ENCODE results near the gene TFR2. TPM values are rescaled to one million over a fixed set of nuclear protein-coding genes. Genes with fewer than 3 reads are reported as not detected.

Gene TFR2
- total and polyA plus RNA-seq, 2 of the 4 experiments (the other 2 are of a cell fraction): 0.18 to 0.50 TPM

- Histone ChIP-seq H3K14ac (replicated peaks; ENCODE audit: low read depth, low read length) (no peak overlapping the region), H3K23ac (ENCODE audit: low read depth, low read length) (no peak overlapping the region), H3K27me3 (ENCODE audit: control insufficient read depth, insufficient read depth, low read length) (no peaks in the 10 kb centered on the region), H3K9ac (ENCODE audit: low read depth, low read length) (no peak overlapping the region), H2AK9ac (replicated peaks; ENCODE audit: low read depth, low read length, poor library complexity) (no peak overlapping the region), H2BK20ac (ENCODE audit: low read depth, low read length) (no peak overlapping the region), H4K8ac (ENCODE audit: low read depth in 2 of 2, low read length in 2 of 2) (no peak overlapping the region), H3K27ac (ENCODE audit: insufficient read depth, low read length) (no peak overlapping the region), H4K5ac (ENCODE audit: low read depth, low read length) (no peak overlapping the region), H3K4ac (ENCODE audit: low read depth, low read length) (no peak overlapping the region), H3K56ac (ENCODE audit: extremely low read depth, insufficient read depth, low read length) (no peak overlapping the region), H3K9me1 (ENCODE audit: insufficient read depth, low read length) (peaks cover 3% of the 10 kb centered on the region; the same call in 1 of the 2 replicates), H3K79me1 (ENCODE audit: low read depth in 1 of 2, low read length in 2 of 2) (peaks cover 0 to 19% of the 10 kb centered on the region in 2 experiments; a peak in 3 of 4 replicates), H3K18ac (ENCODE audit: low read depth, low read length) (no peak overlapping the region), H2BK5ac (ENCODE audit: low read depth, low read length, poor library complexity, severe bottlenecking) (no peak overlapping the region), H4K20me1 (ENCODE audit: insufficient read depth, low read length) (no peaks in the 10 kb centered on the region), H2BK120ac (ENCODE audit: low read depth, low read length) (no peak overlapping the region), H2BK15ac (ENCODE audit: low read depth, low read length) (no peak overlapping the region), H2AK5ac (ENCODE audit: low read depth, low read length) (no peak overlapping the region), H3K4me1 (ENCODE audit: control insufficient read depth, insufficient read depth, low read length) (peaks cover 6% of the 10 kb centered on the region), H3K4me2 (ENCODE audit: low read depth, low read length) (no peak overlapping the region), H2AFZ (replicated peaks; ENCODE audit: low read length, poor library complexity) (no peak overlapping the region), H3K36me3 (ENCODE audit: control insufficient read depth, insufficient read depth, low read length) (no peaks in the 10 kb centered on the region; the same call in 1 of the 2 replicates), H4K91ac (ENCODE audit: insufficient read depth, low read depth, low read length) (no peak overlapping the region), H3K4me3 (ENCODE audit: insufficient read depth, low read depth, low read length) (no peak overlapping the region), H3K9me3 (ENCODE audit: control insufficient read depth, insufficient read depth, low read length) (no peaks in the 10 kb centered on the region)
- BruUV-seq (replicated peaks): no TSS peak
- WGBS, 2 experiments (ENCODE audit: extremely low coverage in 2 of 2, insufficient read length in 1 of 2): 100% methylated on average over 2 of the region's 6 CpGs; no CpG with 5 or more reads in 1 of the 2 experiments
- intact Hi-C loops (cut with micrococcal nuclease): loop anchor here (5.0 kb wide), 1 partner anchor 238 kb away; the partner anchor contains the start of gene SLC12A9
- ATAC-seq (ENCODE audit: low read depth) (no peak), DNase-seq (no peak)
- ChIA-PET CTCF (interaction anchor here (0.6 kb wide), 2 partner anchors 54 to 175 kb away, joined by 3 to 5 read pairs; no protein-coding TSS in a partner anchor), POLR2A (ENCODE audit: unreplicated experiment) (no interaction called here)
- TF ChIP-seq CTCF (conservative IDR thresholded peaks at IDR 0.05; ENCODE audit: low read depth, low read length) (no peak), MAFK (IDR thresholded peaks at IDR 0.05; ENCODE audit: low read depth, low read length) (no peak), CHD1 (IDR thresholded peaks at IDR 0.05; ENCODE audit: low read depth, low read length) (no peak), CEBPB (IDR thresholded peaks at IDR 0.05; ENCODE audit: low read depth, low read length) (no peak), POLR2A (IDR thresholded peaks at IDR 0.05; ENCODE audit: low read depth, low read length) (no peak), RFX5 (IDR thresholded peaks at IDR 0.05; ENCODE audit: low read depth, low read length) (no peak), ELK1 (IDR thresholded peaks at IDR 0.05; ENCODE audit: borderline replicate concordance, low read depth, low read length) (no peak), MAZ (IDR thresholded peaks at IDR 0.05; ENCODE audit: borderline replicate concordance, low read depth, low read length) (no peak), FOS (IDR thresholded peaks at IDR 0.05; ENCODE audit: low read depth, low read length) (no peak), BHLHE40 (IDR thresholded peaks at IDR 0.05; ENCODE audit: low read depth, low read length) (no peak), NFE2L2 (IDR thresholded peaks at IDR 0.05; ENCODE audit: low read depth, low read length) (no peak), MXI1 (IDR thresholded peaks at IDR 0.05; ENCODE audit: borderline replicate concordance, low read depth, low read length) (no peak), SMC3 (IDR thresholded peaks at IDR 0.05; ENCODE audit: low read depth, low read length) (no peak)
- in situ Hi-C loops (cut with MboI; ENCODE audit: low sequenced_read_pairs): no loop called here
- dilution Hi-C loops (cut with HindIII; ENCODE audit: low sequenced_read_pairs, unreplicated experiment): no loop called here
Observed at GRCh38 chr7:100614308-100614861, 27.0 kb downstream of the TFR2 start.

Data from IMR-90 (cell line).